Mononuclear cell (primary cell): Measurements from ENCODE around the gene PRKD1. TPM values are rescaled to one million over a fixed set of nuclear protein-coding genes. Genes with fewer than 3 reads are reported as not detected.

Experiments used
- H3K27me3 ChIP-seq: 2 replicates; pipeline ENCODE4 v1.6.0; 2011; ENCODE audit warnings: low read length, control low read depth; ENCODE audit not compliant: insufficient read depth
- H3K4me1 ChIP-seq: 2 replicates; pipeline ENCODE4 v1.5.1; 2011; ENCODE audit warnings: mild to moderate bottlenecking, low read length, control low read depth; ENCODE audit not compliant: insufficient read depth
- H3K4me3 ChIP-seq: 2 replicates; pipeline ENCODE4 v1.5.1; 2011; ENCODE audit warnings: mild to moderate bottlenecking, low read length, moderate library complexity
- H3K9me3 ChIP-seq: 2 replicates; pipeline ENCODE4 v1.5.1; 2011; ENCODE audit warnings: low read depth, mild to moderate bottlenecking, control low read depth, low read length
- total RNA-seq: library from RNA; depleted of rRNA; stranded (reverse); fragments of >200 nt; gene quantifications from one replicate; pipeline ENCODE4 v1.2.3, GENCODE V29; 2012

Gene PRKD1
- total RNA-seq, 1 donor, result not detected

- no peaks in the 10 kb centered on the region for H3K27me3 ChIP-seq
- no peak overlapping the region for H3K4me3 ChIP-seq
- no peaks in the 10 kb centered on the region for H3K4me1 ChIP-seq
- peaks cover 9% of the 10 kb centered on the region for H3K9me3 ChIP-seq
Observed at GRCh38 chr14:29832042-29832441, 95.6 kb downstream of the PRKD1 start.

- Histone ChIP-seq H3K27me3 (no peaks in the 10 kb centered on the region), H3K4me1 (no peaks in the 10 kb centered on the region), H3K4me3 (no peak overlapping the region), H3K9me3 (peaks cover 6% of the 10 kb centered on the region)
Observed at GRCh38 chr14:29829851-29830250, 97.8 kb downstream of the PRKD1 start.

GRCh38 chr14:29823816-29824215, 103.8 kb downstream of the PRKD1 start:
- no peak overlapping the region for H3K4me3 ChIP-seq
- no peaks in the 10 kb centered on the region for H3K27me3 ChIP-seq
- no peaks in the 10 kb centered on the region for H3K9me3 ChIP-seq
- no peaks in the 10 kb centered on the region for H3K4me1 ChIP-seq

- Histone ChIP-seq H3K4me3 (no peak overlapping the region), H3K4me1 (no peaks in the 10 kb centered on the region), H3K27me3 (no peaks in the 10 kb centered on the region), H3K9me3 (no peaks in the 10 kb centered on the region)
Observed at GRCh38 chr14:29822430-29822709, 105.3 kb downstream of the PRKD1 start.

GRCh38 chr14:29821661-29822429, 105.8 kb downstream of the PRKD1 start:
- Histone ChIP-seq H3K4me1 (no peaks in the 10 kb centered on the region), H3K4me3 (no peak overlapping the region), H3K9me3 (no peaks in the 10 kb centered on the region), H3K27me3 (no peaks in the 10 kb centered on the region)

GRCh38 chr14:29821242-29821641, 106.4 kb downstream of the PRKD1 start:
- Histone ChIP-seq H3K4me1 (no peaks in the 10 kb centered on the region), H3K4me3 (no peak overlapping the region), H3K27me3 (no peaks in the 10 kb centered on the region), H3K9me3 (no peaks in the 10 kb centered on the region)

GRCh38 chr14:29820785-29821184, 106.9 kb downstream of the PRKD1 start:
- Histone ChIP-seq H3K4me3 (no peak overlapping the region), H3K9me3 (no peaks in the 10 kb centered on the region), H3K27me3 (no peaks in the 10 kb centered on the region), H3K4me1 (no peaks in the 10 kb centered on the region)

GRCh38 chr14:29817767-29818405, 109.8 kb downstream of the PRKD1 start:
- no peaks in the 10 kb centered on the region for H3K27me3 ChIP-seq
- H3K4me1 ChIP-seq, result no peaks in the 10 kb centered on the region
- H3K9me3 ChIP-seq, result no peaks in the 10 kb centered on the region
- H3K4me3 ChIP-seq, result no peak overlapping the region

GRCh38 chr14:29815016-29815674, 112.5 kb downstream of the PRKD1 start:
- Histone ChIP-seq H3K4me1 (no peaks in the 10 kb centered on the region), H3K4me3 (no peak overlapping the region), H3K27me3 (no peaks in the 10 kb centered on the region)

GRCh38 chr14:29814156-29815015, 113.3 kb downstream of the PRKD1 start:
- no peaks in the 10 kb centered on the region for H3K27me3 ChIP-seq
- H3K4me3 ChIP-seq, result no peak overlapping the region
- H3K9me3 ChIP-seq, result no peaks in the 10 kb centered on the region
- no peaks in the 10 kb centered on the region for H3K4me1 ChIP-seq

More at GRCh38 chr14:29815016-29815674, 112.5 kb downstream of the PRKD1 start:
- no peaks in the 10 kb centered on the region for H3K9me3 ChIP-seq

GRCh38 chr14:29810682-29811081, 117.0 kb downstream of the PRKD1 start:
- Histone ChIP-seq H3K27me3 (no peaks in the 10 kb centered on the region), H3K4me1 (no peaks in the 10 kb centered on the region), H3K4me3 (no peak overlapping the region), H3K9me3 (no peaks in the 10 kb centered on the region)

GRCh38 chr14:29810064-29810463, 117.6 kb downstream of the PRKD1 start:
- H3K4me3 ChIP-seq, result no peak overlapping the region
- H3K27me3 ChIP-seq, result no peaks in the 10 kb centered on the region
- H3K9me3 ChIP-seq, result no peaks in the 10 kb centered on the region
- no peaks in the 10 kb centered on the region for H3K4me1 ChIP-seq

- Histone ChIP-seq H3K4me3 (no peak overlapping the region), H3K4me1 (no peaks in the 10 kb centered on the region), H3K27me3 (no peaks in the 10 kb centered on the region), H3K9me3 (no peaks in the 10 kb centered on the region)
Observed at GRCh38 chr14:29806124-29806517, 121.5 kb downstream of the PRKD1 start.

- Histone ChIP-seq H3K9me3 (no peaks in the 10 kb centered on the region), H3K4me3 (no peak overlapping the region), H3K27me3 (no peaks in the 10 kb centered on the region), H3K4me1 (no peaks in the 10 kb centered on the region)
Observed at GRCh38 chr14:29805415-29806123, 122.1 kb downstream of the PRKD1 start.
